Measurements from ENCODE around the gene FBXO24. TPM values are rescaled to one million over a fixed set of nuclear protein-coding genes. Genes with fewer than 3 reads are reported as not detected.
"Not testable (repeated sequence)": the region's sequence is repeated elsewhere in the genome, so short reads cannot be mapped to it uniquely, and the experiment has no call there.

Gene FBXO24, protein sequence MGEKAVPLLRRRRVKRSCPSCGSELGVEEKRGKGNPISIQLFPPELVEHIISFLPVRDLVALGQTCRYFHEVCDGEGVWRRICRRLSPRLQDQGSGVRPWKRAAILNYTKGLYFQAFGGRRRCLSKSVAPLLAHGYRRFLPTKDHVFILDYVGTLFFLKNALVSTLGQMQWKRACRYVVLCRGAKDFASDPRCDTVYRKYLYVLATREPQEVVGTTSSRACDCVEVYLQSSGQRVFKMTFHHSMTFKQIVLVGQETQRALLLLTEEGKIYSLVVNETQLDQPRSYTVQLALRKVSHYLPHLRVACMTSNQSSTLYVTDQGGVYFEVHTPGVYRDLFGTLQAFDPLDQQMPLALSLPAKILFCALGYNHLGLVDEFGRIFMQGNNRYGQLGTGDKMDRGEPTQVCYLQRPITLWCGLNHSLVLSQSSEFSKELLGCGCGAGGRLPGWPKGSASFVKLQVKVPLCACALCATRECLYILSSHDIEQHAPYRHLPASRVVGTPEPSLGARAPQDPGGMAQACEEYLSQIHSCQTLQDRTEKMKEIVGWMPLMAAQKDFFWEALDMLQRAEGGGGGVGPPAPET
- total RNA-seq = 1 to 10 TPM in 3 of 7 donors, under 1 TPM in 4; 0.34 to 2.2 (median 0.84) TPM
- under 1 TPM; 0.33 to 0.63 TPM for polyA plus RNA-seq
- long read RNA-seq, donor 1, partial matches to known transcripts = 2 of 6 reads
- long read RNA-seq, donor 1, other reads (novel, unspliced or antisense) = 4 of 6 reads
- long read RNA-seq, donor 2 = 0 reads
- long read RNA-seq, donor 3, partial matches to known transcripts = 1 of 16 reads
- long read RNA-seq, donor 3, other reads (novel, unspliced or antisense) = 15 of 16 reads

GRCh38 chr7:100586266-100587025 lies at the start of gene FBXO24:
Gene FBXO24 (plus strand): TSS chr7:100586328. CDS start chr7:100586626, 298 bp downstream.
- Histone ChIP-seq H3K4me1 (ENCODE audit: insufficient read depth) (peaks cover 14% of the 10 kb centered on the region), H3K9me3 (no peaks in the 10 kb centered on the region), H3K4me3 (peak within 1 kb of the TSS; percentile 83), H3K27me3 (no peaks in the 10 kb centered on the region), H3K36me3 (no peaks in the 10 kb centered on the region), H3K27ac (peak within 1 kb of the TSS; percentile 65 to 86)
- DNase-seq = peak; percentile 99 to 100 (median 99)
- TF ChIP-seq EP300 (IDR thresholded peaks at IDR 0.05) = no peak
- WGBS, 3 donors = 0% methylated on average over 47 to 53 of the region's 53 CpGs
- intact Hi-C loops (cut with DNase I) = loop anchor here in 2 of 4 donors (2.0 to 10.0 kb wide), 3 partner anchors 18 to 268 kb away; partner anchors contain the start of genes MOSPD3 (in 1 of the 2) and SLC12A9 (in 1 of the 2)

DNA sequence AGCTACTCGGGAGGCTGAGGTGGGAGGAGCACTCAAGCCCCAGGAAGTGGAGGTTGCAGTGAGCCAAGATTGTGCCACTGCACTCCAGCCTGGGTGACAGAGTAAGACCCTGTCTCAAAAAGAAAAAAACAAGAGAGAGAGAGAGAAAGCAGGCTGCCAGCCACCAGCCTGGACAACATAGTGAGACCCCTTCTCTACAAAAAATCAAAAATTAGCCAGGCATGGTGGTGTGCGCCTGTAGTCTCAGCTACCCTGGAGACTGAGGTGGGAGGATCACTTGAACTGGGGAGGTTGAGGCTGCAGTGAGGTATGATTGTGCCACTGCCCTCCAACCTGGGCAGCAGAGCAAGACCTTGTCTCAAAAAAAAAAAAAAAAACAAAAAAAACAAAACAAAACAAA lies 49.4 kb upstream of the FBXO24 start:
- H3K27ac ChIP-seq; H3K9me3 ChIP-seq; H3K4me1 ChIP-seq (ENCODE audit: insufficient read depth); H3K4me3 ChIP-seq; DNase-seq; H3K27me3 ChIP-seq; H3K36me3 ChIP-seq: not testable (repeated sequence)
- 79 to 89% (median 84%) methylated on average over 2 of the region's 2 CpGs for WGBS, 3 donors
- intact Hi-C loops (cut with DNase I) = loop anchor here in 1 of 4 donors (5.0 kb wide), 1 partner anchor 136 kb away; the partner anchor contains the start of gene GNB2

GRCh38 chr7:100538348-100538653 lies 47.8 kb upstream of the FBXO24 start:
- Histone ChIP-seq H3K9me3 (no peaks in the 10 kb centered on the region), H3K27ac (peak overlapping the region in 1 of 2 donors; percentile 44), H3K4me3 (no peak overlapping the region), H3K4me1 (ENCODE audit: insufficient read depth) (peaks cover 7% of the 10 kb centered on the region), H3K36me3 (no peaks in the 10 kb centered on the region), H3K27me3 (no peaks in the 10 kb centered on the region)
- TF ChIP-seq EP300 (IDR thresholded peaks at IDR 0.05) (no peak), POLR2A (IDR thresholded peaks at IDR 0.05) (no peak)
- TF ChIP-seq, protein P1, sequence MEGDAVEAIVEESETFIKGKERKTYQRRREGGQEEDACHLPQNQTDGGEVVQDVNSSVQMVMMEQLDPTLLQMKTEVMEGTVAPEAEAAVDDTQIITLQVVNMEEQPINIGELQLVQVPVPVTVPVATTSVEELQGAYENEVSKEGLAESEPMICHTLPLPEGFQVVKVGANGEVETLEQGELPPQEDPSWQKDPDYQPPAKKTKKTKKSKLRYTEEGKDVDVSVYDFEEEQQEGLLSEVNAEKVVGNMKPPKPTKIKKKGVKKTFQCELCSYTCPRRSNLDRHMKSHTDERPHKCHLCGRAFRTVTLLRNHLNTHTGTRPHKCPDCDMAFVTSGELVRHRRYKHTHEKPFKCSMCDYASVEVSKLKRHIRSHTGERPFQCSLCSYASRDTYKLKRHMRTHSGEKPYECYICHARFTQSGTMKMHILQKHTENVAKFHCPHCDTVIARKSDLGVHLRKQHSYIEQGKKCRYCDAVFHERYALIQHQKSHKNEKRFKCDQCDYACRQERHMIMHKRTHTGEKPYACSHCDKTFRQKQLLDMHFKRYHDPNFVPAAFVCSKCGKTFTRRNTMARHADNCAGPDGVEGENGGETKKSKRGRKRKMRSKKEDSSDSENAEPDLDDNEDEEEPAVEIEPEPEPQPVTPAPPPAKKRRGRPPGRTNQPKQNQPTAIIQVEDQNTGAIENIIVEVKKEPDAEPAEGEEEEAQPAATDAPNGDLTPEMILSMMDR (IDR thresholded peaks at IDR 0.05) = no peak
- no peak for DNase-seq
- intact Hi-C loops (cut with DNase I) = loop anchor here in 1 of 4 donors (5.0 kb wide), 1 partner anchor 134 kb away; the partner anchor contains the start of gene GNB2
- 6 to 12% (median 7%) methylated on average over 8 of the region's 8 CpGs for WGBS, 3 donors

DNA sequence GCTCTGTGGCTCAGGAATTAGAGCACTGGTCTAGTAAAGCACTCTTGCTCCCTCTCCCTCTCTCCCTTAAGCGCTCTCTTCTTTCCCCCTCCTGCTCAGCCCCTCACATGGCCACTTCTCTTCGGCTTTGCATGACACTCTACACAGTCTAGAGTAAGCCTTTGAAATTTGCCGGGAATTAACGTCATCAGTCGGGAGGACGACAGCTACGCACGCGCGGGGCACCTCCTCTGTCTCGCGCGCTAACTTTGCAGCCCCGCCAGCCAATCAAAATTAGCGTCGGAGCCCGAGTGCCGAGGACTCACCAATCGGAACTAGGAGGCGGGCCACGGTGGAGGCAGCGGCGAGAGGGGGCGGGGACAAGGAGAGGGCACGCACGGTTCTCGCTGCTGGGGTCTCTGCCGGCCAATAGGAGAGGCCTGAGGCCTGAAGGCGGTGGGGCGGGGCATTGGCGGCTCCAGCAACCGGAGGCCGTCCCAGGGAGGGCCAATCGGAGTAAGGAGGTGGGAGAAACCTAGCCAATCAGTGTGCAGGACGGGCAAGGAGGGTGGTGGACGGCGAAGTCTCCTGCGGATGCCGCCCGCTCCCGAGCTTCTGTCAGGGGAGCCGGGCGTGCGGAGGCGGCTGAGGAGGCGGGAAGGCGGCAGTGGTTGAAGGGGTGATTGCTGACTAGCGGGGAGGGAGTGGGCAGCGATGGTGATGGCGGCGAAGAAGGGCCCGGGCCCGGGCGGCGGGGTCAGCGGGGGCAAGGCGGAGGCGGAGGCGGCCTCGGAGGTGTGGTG lies 47.3 kb upstream of the FBXO24 start, which contains the start of gene AGFG2:
TSS of gene AGFG2 (plus strand) at position 550 of the 782 bp plus-strand sequence. CDS start at position 694, 144 bp downstream.
- TF ChIP-seq, protein P1 (IDR thresholded peaks at IDR 0.05) = no peak
- TF ChIP-seq POLR2A (IDR thresholded peaks at IDR 0.05) (peak; percentile 82), EP300 (IDR thresholded peaks at IDR 0.05) (peak; percentile 65)
- 0 to 1% (median 1%) methylated on average over 51 to 60 of the region's 60 CpGs for WGBS, 3 donors
- H3K4me1 ChIP-seq (ENCODE audit: insufficient read depth) = peaks cover 7% of the 10 kb centered on the region
- H3K27ac ChIP-seq = peak within 1 kb of the TSS; percentile 42 to 44
- DNase-seq = peak; percentile 100
- H3K36me3 ChIP-seq = no peaks in the 10 kb centered on the region
- H3K4me3 ChIP-seq = peak within 1 kb of the TSS; percentile 88
- H3K9me3 ChIP-seq = no peaks in the 10 kb centered on the region
- intact Hi-C loops (cut with DNase I) = loop anchor here in 1 of 4 donors (5.0 kb wide), 1 partner anchor 133 kb away; the partner anchor contains the start of gene GNB2
- no peaks in the 10 kb centered on the region for H3K27me3 ChIP-seq
